Measurements from ENCODE around the gene SHB. TPM values are rescaled to one million over a fixed set of nuclear protein-coding genes. Genes with fewer than 3 reads are reported as not detected.

Gene SHB
- total RNA-seq, 1 donor from 2014 or later = 25.3 TPM

DNA sequence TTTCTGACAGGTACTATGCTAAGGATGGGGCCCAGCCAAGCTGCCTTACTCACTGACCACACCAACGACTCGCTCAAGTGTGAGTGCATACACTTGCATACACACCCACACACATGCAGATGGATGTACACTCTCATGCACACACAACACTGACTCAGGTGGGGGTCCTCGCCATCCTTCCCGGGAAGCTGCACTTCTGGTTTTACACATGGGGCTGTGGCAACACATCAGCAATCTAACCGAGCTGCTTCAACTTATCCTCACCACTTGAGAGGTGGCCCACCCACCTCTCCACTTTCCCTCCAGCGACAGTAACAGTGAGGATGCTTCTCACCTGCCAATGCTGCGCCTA is 97.9 kb downstream of the SHB start:
- DNase-seq = no peak
- Histone ChIP-seq H3K4me1 (peaks cover 34% of the 10 kb centered on the region), H3K27me3 (ENCODE audit: low read depth) (no peaks in the 10 kb centered on the region), H3K4me3 (no peak overlapping the region), H3K9me3 (no peaks in the 10 kb centered on the region), H3K27ac (no peak overlapping the region), H3K36me3 (peaks cover 32% of the 10 kb centered on the region)
- no peak for ATAC-seq
- TF ChIP-seq, protein P1, sequence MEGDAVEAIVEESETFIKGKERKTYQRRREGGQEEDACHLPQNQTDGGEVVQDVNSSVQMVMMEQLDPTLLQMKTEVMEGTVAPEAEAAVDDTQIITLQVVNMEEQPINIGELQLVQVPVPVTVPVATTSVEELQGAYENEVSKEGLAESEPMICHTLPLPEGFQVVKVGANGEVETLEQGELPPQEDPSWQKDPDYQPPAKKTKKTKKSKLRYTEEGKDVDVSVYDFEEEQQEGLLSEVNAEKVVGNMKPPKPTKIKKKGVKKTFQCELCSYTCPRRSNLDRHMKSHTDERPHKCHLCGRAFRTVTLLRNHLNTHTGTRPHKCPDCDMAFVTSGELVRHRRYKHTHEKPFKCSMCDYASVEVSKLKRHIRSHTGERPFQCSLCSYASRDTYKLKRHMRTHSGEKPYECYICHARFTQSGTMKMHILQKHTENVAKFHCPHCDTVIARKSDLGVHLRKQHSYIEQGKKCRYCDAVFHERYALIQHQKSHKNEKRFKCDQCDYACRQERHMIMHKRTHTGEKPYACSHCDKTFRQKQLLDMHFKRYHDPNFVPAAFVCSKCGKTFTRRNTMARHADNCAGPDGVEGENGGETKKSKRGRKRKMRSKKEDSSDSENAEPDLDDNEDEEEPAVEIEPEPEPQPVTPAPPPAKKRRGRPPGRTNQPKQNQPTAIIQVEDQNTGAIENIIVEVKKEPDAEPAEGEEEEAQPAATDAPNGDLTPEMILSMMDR (IDR thresholded peaks at IDR 0.05) = no peak
- intact Hi-C loops (cut with DNase I) = no loop called here

DNA sequence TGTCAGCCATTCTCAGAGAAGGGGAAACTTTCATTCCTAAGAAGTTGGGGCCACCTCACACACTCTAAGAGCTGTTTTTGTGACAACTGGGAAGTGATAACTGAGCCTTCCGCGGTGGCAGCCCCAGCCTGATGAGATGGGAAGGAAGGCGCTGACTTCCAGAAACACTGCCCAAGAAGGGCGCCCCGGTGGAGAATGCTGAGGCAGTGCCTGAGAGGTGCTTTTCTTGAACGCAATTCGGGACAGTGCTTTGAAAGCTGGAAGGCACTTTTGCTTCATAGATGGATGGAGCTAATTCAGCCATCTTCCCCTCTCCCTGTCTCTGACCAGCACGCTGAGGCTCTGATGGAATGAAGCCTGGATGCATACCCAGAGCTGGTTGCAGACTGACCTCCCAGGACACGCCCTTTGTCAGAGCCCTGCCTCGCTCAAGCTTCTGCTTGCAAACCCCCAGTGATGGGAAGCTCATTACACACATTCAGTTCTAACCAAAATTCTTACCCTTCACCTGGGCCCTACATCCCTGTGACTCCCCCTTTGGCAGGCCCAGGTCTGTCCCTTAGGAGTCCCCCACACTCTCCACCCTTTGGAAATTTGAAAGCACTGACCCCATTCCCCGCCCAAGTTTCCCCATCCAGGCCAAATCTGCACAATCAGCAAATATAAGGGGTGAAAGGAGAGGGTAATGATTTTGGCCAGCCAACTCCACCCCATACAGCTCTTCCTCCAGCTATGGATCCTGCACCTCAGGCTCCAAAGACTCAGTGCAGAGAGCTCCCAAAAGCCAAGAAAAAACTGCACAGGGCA is 98.5 kb downstream of the SHB start:
- intact Hi-C loops (cut with DNase I) = no loop called here
- Histone ChIP-seq H3K27ac (no peak overlapping the region), H3K36me3 (peaks cover 32% of the 10 kb centered on the region), H3K9me3 (no peaks in the 10 kb centered on the region), H3K4me3 (no peak overlapping the region), H3K4me1 (peaks cover 40% of the 10 kb centered on the region), H3K27me3 (ENCODE audit: low read depth) (no peaks in the 10 kb centered on the region)
- TF ChIP-seq, protein P1 (IDR thresholded peaks at IDR 0.05) = no peak
- DNase-seq (no peak), ATAC-seq (no peak)

DNA sequence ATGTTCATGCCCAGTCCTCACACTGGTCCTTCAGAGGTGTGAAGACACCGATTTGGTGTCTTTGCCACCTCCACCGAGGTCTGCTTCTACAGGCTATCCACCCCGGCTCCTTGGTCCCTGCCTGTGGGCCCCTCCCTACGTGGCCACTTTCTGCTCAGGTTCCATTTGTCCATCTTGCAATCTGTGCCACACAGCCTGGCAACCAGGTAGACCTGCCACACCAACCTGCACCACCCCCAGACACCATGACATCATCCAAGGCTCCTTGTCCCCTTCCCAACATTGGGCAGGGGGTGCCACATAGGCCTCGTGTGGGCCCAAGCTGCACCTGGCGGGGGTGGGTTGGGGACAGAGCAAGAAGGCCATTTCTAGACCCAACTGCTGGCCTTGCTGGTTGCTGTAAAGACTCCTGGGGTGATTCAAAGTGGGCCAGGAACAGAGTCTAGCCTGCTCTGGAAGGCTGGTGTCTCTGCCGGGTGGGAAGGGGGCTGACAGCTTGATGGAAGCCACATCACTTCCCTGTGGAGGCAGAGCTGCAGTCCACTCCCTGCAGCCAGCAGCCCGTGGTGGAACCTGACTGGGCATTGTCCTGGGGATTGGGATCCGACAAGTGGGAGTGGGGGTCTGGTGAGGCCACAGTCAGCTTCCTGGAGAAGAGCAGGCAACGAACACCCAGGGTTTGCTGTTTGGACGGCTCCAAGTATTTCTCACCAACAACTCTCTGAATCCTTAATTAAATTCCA is 99.3 kb downstream of the SHB start:
- ATAC-seq = no peak
- no peaks in the 10 kb centered on the region for H3K9me3 ChIP-seq
- intact Hi-C loops (cut with DNase I) = no loop called here

DNA sequence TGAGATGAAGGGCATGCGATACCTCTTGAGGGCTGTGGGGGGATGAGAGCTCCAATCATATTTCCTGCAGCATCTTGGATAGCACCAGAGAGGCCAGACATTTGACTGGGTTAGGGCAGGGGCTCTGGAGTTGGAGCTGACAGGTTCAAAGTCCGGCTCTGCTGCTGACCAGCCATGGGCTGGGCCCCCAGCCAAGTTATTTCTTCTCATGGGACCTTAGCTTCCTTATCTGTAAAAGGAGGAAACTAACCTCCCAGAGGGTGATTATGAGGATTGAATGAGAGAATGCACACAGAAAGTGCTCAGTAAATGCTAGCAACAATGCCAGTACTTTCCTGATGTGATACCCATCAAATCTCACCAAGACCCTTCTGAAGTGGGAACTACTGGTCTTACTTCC is 99.9 kb downstream of the SHB start:
- ATAC-seq (no peak), DNase-seq (no peak)
- intact Hi-C loops (cut with DNase I) = no loop called here
- H3K27me3 ChIP-seq (ENCODE audit: low read depth) = no peaks in the 10 kb centered on the region
- H3K27ac ChIP-seq = no peak overlapping the region
- no peaks in the 10 kb centered on the region for H3K9me3 ChIP-seq
- peaks cover 53% of the 10 kb centered on the region for H3K4me1 ChIP-seq
- TF ChIP-seq, protein P1 (IDR thresholded peaks at IDR 0.05) = no peak
- peaks cover 28% of the 10 kb centered on the region for H3K36me3 ChIP-seq
- no peak overlapping the region for H3K4me3 ChIP-seq

More for the DNA sequence above, 99.3 kb downstream of the SHB start:
- Histone ChIP-seq H3K4me3 (no peak overlapping the region), H3K4me1 (peaks cover 47% of the 10 kb centered on the region), H3K27me3 (ENCODE audit: low read depth) (no peaks in the 10 kb centered on the region), H3K27ac (no peak overlapping the region), H3K36me3 (peaks cover 32% of the 10 kb centered on the region)
- no peak for DNase-seq
- TF ChIP-seq, protein P1 (IDR thresholded peaks at IDR 0.05) = no peak

DNA sequence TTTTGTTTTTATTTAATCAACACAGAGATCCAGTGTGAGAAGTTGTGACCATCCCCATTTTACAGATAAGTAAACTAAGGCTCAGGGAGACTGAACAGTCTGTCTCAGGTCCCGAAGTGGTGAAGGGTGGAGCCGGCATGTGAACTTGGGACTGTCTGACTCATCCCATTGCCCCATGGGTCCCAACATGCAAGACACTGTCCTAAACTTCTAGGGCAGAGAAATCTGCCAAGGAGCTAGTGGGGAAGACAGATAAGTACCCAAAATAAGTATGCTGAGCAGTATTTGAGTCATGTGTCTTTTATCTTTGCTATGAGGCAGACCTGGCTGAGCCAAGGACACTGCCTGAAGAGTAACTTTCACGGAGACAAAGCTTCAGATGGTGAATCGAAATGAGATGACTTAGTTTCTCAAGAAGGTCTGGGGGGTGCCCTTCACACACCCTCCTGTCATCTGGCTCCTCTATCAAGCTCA is 100.8 kb downstream of the SHB start:
- H3K27ac ChIP-seq = peak overlapping the region; percentile 43
- H3K36me3 ChIP-seq = peaks cover 21% of the 10 kb centered on the region
- no peaks in the 10 kb centered on the region for H3K27me3 ChIP-seq (ENCODE audit: low read depth)
- H3K4me1 ChIP-seq = peaks cover 59% of the 10 kb centered on the region
- TF ChIP-seq, protein P1 (IDR thresholded peaks at IDR 0.05) = no peak
- ATAC-seq = no peak
- H3K9me3 ChIP-seq = no peaks in the 10 kb centered on the region
- intact Hi-C loops (cut with DNase I) = no loop called here
- no peak overlapping the region for H3K4me3 ChIP-seq
- no peak for DNase-seq

All from lower lobe of right lung (tissue), 2 donors.